Measurements from ENCODE around the gene RMDN2. TPM values are rescaled to one million over a fixed set of nuclear protein-coding genes. Genes with fewer than 3 reads are reported as not detected.

Gene RMDN2
- polyA plus RNA-seq, 3 donors, result 7.0 to 14.3 (median 10.7) TPM

DNA sequence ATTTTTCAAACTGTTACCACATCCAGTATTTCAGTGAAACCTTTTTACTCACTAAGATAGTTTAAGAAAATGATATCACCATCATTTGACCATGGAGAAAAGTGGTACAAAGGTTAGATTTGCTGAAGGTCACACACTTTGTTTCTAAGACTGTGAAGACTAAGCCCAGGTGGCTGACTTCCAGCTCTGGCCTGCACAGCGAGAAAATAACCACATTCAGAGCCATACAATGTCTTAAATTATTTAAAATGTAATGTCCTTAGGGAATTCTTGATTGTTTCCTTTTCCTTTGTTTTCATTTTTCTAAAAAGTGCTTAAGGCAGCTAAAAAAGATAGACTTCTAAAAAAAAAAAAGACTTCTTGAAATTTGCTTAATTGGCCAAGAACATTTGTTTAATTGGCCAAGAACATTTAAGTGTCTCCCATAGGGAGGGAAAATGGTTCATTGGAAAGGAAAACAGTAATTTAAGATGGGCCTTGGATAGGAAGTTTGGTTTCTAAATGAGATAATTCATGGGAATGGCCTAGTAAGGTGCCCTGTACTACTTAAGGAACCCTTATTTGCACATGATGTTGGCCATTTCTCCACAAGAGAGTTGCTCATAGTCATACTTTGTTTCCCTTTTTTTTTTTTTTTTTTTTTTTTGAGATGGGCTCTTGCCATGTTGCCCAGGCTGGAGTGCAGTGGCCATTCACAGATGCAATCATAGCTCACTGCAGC is 105.7 kb downstream of the RMDN2 start:
- Mint-ChIP-seq H3K4me3 (no peak overlapping the region), H3K27ac (no peak overlapping the region), H3K36me3 (no peaks in the 10 kb centered on the region), H3K27me3 (ENCODE audit: low read depth in 3 of 3) (peaks cover 16 to 34% (median 17%) of the 10 kb centered on the region in 3 donors), H3K9me3 (peaks cover 0 to 10% (median 0%) of the 10 kb centered on the region in 7 donors), H3K4me1 (peaks cover 2% of the 10 kb centered on the region)
- no CpG with 5 or more reads among the region's 1 CpG for WGBS (ENCODE audit: insufficient coverage)
- Histone ChIP-seq H3K9ac (ENCODE audit: insufficient read depth, low read length, poor library complexity, severe bottlenecking) (no peak overlapping the region), H3K27me3 (ENCODE audit: control insufficient read depth in 2 of 2, insufficient read depth in 2 of 2, low read length in 2 of 2) (peaks cover 6 to 14% of the 10 kb centered on the region in 2 donors), H4K20me1 (ENCODE audit: insufficient read depth, low read length) (no peaks in the 10 kb centered on the region), H3K36me3 (replicated peaks in 1 of 2; ENCODE audit: control insufficient read depth in 1 of 2, insufficient read depth in 2 of 2, low read length in 2 of 2) (no peaks in the 10 kb centered on the region), H3K9me3 (replicated peaks in 1 of 2; ENCODE audit: control insufficient read depth in 1 of 2, insufficient read depth in 1 of 2, low read length in 2 of 2) (no peaks in the 10 kb centered on the region), H3K79me2 (ENCODE audit: insufficient read depth, low read length) (no peaks in the 10 kb centered on the region), H2AFZ (ENCODE audit: insufficient read depth, low read depth, low read length, poor library complexity, severe bottlenecking) (no peak overlapping the region), H3K27ac (ENCODE audit: low read depth in 1 of 2, low read length in 2 of 2) (no peak overlapping the region), H3K4me3 (replicated peaks in 1 of 3; ENCODE audit: low read depth in 2 of 3, low read length in 3 of 3) (no peak overlapping the region), H3K4me2 (replicated peaks; ENCODE audit: extremely low read depth, low read length, poor library complexity, severe bottlenecking) (no peak overlapping the region), H3K4me1 (ENCODE audit: control insufficient read depth in 1 of 2, insufficient read depth in 2 of 2, low read length in 2 of 2) (no peaks in the 10 kb centered on the region)
- TF ChIP-seq, protein P1, sequence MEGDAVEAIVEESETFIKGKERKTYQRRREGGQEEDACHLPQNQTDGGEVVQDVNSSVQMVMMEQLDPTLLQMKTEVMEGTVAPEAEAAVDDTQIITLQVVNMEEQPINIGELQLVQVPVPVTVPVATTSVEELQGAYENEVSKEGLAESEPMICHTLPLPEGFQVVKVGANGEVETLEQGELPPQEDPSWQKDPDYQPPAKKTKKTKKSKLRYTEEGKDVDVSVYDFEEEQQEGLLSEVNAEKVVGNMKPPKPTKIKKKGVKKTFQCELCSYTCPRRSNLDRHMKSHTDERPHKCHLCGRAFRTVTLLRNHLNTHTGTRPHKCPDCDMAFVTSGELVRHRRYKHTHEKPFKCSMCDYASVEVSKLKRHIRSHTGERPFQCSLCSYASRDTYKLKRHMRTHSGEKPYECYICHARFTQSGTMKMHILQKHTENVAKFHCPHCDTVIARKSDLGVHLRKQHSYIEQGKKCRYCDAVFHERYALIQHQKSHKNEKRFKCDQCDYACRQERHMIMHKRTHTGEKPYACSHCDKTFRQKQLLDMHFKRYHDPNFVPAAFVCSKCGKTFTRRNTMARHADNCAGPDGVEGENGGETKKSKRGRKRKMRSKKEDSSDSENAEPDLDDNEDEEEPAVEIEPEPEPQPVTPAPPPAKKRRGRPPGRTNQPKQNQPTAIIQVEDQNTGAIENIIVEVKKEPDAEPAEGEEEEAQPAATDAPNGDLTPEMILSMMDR (IDR thresholded peaks at IDR 0.05), result no peak
- intact Hi-C loops (cut with micrococcal nuclease), result no loop called here
- no peak for DNase-seq

DNA sequence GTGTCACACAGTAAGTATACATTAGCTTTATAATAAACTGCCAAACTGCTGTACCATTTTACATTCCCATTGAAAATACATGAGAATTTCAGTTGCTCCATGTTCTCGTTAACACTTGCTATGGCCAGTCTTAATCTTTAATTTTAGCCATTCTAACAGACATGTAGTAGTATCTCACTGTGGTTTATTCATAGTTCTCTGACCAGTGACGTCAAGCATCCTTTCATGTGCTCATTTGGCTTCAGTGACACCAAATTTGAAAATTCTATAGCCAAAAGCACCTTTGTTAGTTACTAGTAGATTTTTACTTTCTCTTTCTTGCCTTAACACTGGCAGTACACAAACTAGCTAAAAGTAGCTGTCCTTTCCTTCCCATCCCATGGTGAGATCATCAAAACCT is 107.9 kb downstream of the RMDN2 start:
- no peak overlapping the region for H3K4me3 Mint-ChIP-seq

More for the DNA sequence above, 107.9 kb downstream of the RMDN2 start:
- Histone ChIP-seq H3K9me3 (replicated peaks in 1 of 2; ENCODE audit: control insufficient read depth in 1 of 2, insufficient read depth in 1 of 2, low read length in 2 of 2) (no peaks in the 10 kb centered on the region), H3K36me3 (replicated peaks in 1 of 2; ENCODE audit: control insufficient read depth in 1 of 2, insufficient read depth in 2 of 2, low read length in 2 of 2) (no peaks in the 10 kb centered on the region), H3K4me1 (ENCODE audit: control insufficient read depth in 1 of 2, insufficient read depth in 2 of 2, low read length in 2 of 2) (peaks cover 3 to 4% of the 10 kb centered on the region in 2 donors), H3K27ac (ENCODE audit: low read depth in 1 of 2, low read length in 2 of 2) (no peak overlapping the region), H3K4me3 (replicated peaks in 1 of 3; ENCODE audit: low read depth in 2 of 3, low read length in 3 of 3) (no peak overlapping the region), H3K9ac (ENCODE audit: insufficient read depth, low read length, poor library complexity, severe bottlenecking) (no peak overlapping the region), H3K27me3 (ENCODE audit: control insufficient read depth in 2 of 2, insufficient read depth in 2 of 2, low read length in 2 of 2) (peaks cover 28 to 30% of the 10 kb centered on the region in 2 donors), H4K20me1 (ENCODE audit: insufficient read depth, low read length) (no peaks in the 10 kb centered on the region), H3K4me2 (replicated peaks; ENCODE audit: extremely low read depth, low read length, poor library complexity, severe bottlenecking) (no peak overlapping the region), H2AFZ (ENCODE audit: insufficient read depth, low read depth, low read length, poor library complexity, severe bottlenecking) (no peak overlapping the region), H3K79me2 (ENCODE audit: insufficient read depth, low read length) (no peaks in the 10 kb centered on the region)
- H3K9me3 Mint-ChIP-seq, result peaks cover 0 to 14% (median 5%) of the 10 kb centered on the region in 7 donors
- TF ChIP-seq, protein P1 (IDR thresholded peaks at IDR 0.05), result no peak
- intact Hi-C loops (cut with micrococcal nuclease), result no loop called here
- H3K36me3 Mint-ChIP-seq, result peaks cover 2 to 7% of the 10 kb centered on the region in 2 donors
- peaks cover 5% of the 10 kb centered on the region for H3K4me1 Mint-ChIP-seq
- H3K27me3 Mint-ChIP-seq (ENCODE audit: low read depth in 3 of 3), result peaks cover 31 to 45% (median 37%) of the 10 kb centered on the region in 3 donors
- WGBS (ENCODE audit: insufficient coverage), result no CpG with 5 or more reads among the region's 2 CpGs
- no peak for DNase-seq
- H3K27ac Mint-ChIP-seq, result no peak overlapping the region

All from CD14-positive monocyte (primary cell).